WTC11 (cell line): Measurements from ENCODE around the gene SOX6. TPM values are rescaled to one million over a fixed set of nuclear protein-coding genes. Genes with fewer than 3 reads are reported as not detected.

Source experiments
- ATAC-seq: fragments of 200-7000 bp; cut with Tn5 transposase; 2 replicates; pipeline ENCODE4 v1.10.0; 2021; ENCODE audit warnings: mild to moderate bottlenecking, moderate library complexity
- CTCF ChIA-PET: fragments of 300-600 bp; sonication (Branson Sonifier 250); formaldehyde crosslinking; loops from one replicate; lab custom pipeline; 2021; ENCODE audit warnings: antibody characterized with exemption; lab: Charles Lee
- POLR2A ChIA-PET: fragments of 350-600 bp; sonication (Branson Sonifier 250); formaldehyde crosslinking; loops from one replicate; lab custom pipeline; 2021; ENCODE audit warnings: antibody characterized with exemption; lab: Charles Lee
- DNase-seq: peaks from one replicate; pipeline ENCODE4 v3.0.0; 2021; ENCODE audit warnings: low spot score
- H3K27ac Mint-ChIP-seq: 2 replicates; pipeline ENCODE4 v1.8.0; 2021; ENCODE audit warnings: mixed read lengths
- H3K27me3 Mint-ChIP-seq: 2 replicates; pipeline ENCODE4 v1.8.0; 2021; ENCODE audit warnings: low read depth, mild to moderate bottlenecking, moderate library complexity, mixed read lengths
- H3K36me3 Mint-ChIP-seq: 2 replicates; pipeline ENCODE4 v1.8.0; 2021; ENCODE audit warnings: mixed read lengths
- H3K4me1 Mint-ChIP-seq: 2 replicates; pipeline ENCODE4 v1.8.0; 2022; ENCODE audit warnings: mixed read lengths
- H3K4me3 Mint-ChIP-seq: 2 replicates; pipeline ENCODE4 v1.8.0; 2021; ENCODE audit warnings: mild to moderate bottlenecking, moderate library complexity, mixed read lengths
- H3K9me3 Mint-ChIP-seq: 2 replicates; pipeline ENCODE4 v1.8.0; 2021; ENCODE audit warnings: mixed read lengths
- FOXK1 ChIP-seq: sonication (generic); formaldehyde crosslinking; IDR thresholded peaks from 2 replicates; pipeline ENCODE4 v1.8.0; 2022; ENCODE audit warnings: mild to moderate bottlenecking, moderate library complexity, missing genetic modification reagents
- HMGA2 ChIP-seq: fragments of 250-450 bp; sonication (Bioruptor Pico); IDR thresholded peaks from 2 replicates; pipeline ENCODE4 v1.4.0; 2021; ENCODE audit warnings: mild to moderate bottlenecking, moderate library complexity
- JAZF1 ChIP-seq: fragments of 250-450 bp; sonication (Bioruptor Pico); IDR thresholded peaks from 2 replicates; pipeline ENCODE4 v1.9.0; 2021; ENCODE audit warnings: moderate library complexity, mild to moderate bottlenecking, inconsistent platforms
- JUN ChIP-seq: sonication (generic); formaldehyde crosslinking; IDR thresholded peaks from 2 replicates; pipeline ENCODE4 v1.8.0; 2023; ENCODE audit warnings: mild to moderate bottlenecking, missing genetic modification reagents
- MXD4 ChIP-seq: fragments of 250-450 bp; sonication (Bioruptor Pico); IDR thresholded peaks from 2 replicates; pipeline ENCODE4 v1.8.0; 2021; ENCODE audit warnings: mild to moderate bottlenecking, moderate library complexity, borderline replicate concordance
- NFE2L1 ChIP-seq: sonication (generic); formaldehyde crosslinking; IDR thresholded peaks from 2 replicates; pipeline ENCODE4 v1.8.1; 2023; ENCODE audit warnings: missing genetic modification reagents
- NR2C2 ChIP-seq: sonication (generic); formaldehyde crosslinking; IDR thresholded peaks from 2 replicates; pipeline ENCODE4 v1.8.0; 2022; ENCODE audit warnings: mild to moderate bottlenecking, missing genetic modification reagents
- OVOL2 ChIP-seq: fragments of 250-450 bp; sonication (Bioruptor Pico); IDR thresholded peaks from 2 replicates; pipeline ENCODE4 v1.9.0; 2021; ENCODE audit warnings: mild to moderate bottlenecking, borderline replicate concordance
- RORB ChIP-seq: fragments of 250-450 bp; sonication (Bioruptor Pico); IDR thresholded peaks from 2 replicates; pipeline ENCODE4 v1.9.0; 2021; ENCODE audit warnings: mild to moderate bottlenecking
- TP53 ChIP-seq: sonication (generic); formaldehyde crosslinking; IDR thresholded peaks from 2 replicates; pipeline ENCODE4 v1.8.1; 2023; ENCODE audit warnings: mild to moderate bottlenecking, missing genetic modification reagents
- ZNF219 ChIP-seq: sonication (generic); formaldehyde crosslinking; IDR thresholded peaks from 2 replicates; pipeline ENCODE4 v1.8.0; 2023; ENCODE audit warnings: missing genetic modification reagents, mild to moderate bottlenecking, borderline replicate concordance
- ZNF416 ChIP-seq: fragments of 250-450 bp; sonication (Bioruptor Pico); IDR thresholded peaks from 2 replicates; pipeline ENCODE4 v1.9.0; 2021; ENCODE audit warnings: mild to moderate bottlenecking, inconsistent platforms
- total RNA-seq: library from RNA; stranded (reverse); gene quantifications from 3 replicates; pipeline ENCODE4 v1.2.3, GENCODE V29; 2021
- TF ChIP-seq, protein P1 (sequence below): sonication (generic); formaldehyde crosslinking; conservative IDR thresholded peaks from 2 replicates; pipeline ENCODE4 v1.8.1; 2023; ENCODE audit warnings: mild to moderate bottlenecking, low read depth, missing genetic modification reagents, moderate library complexity
- TF ChIP-seq, protein P2 (sequence below): sonication (generic); formaldehyde crosslinking; conservative IDR thresholded peaks from 2 replicates; pipeline ENCODE4 v1.8.1; 2022; ENCODE audit warnings: mild to moderate bottlenecking, missing genetic modification reagents
- TF ChIP-seq, protein P3 (sequence below): fragments of 250-450 bp; sonication (Bioruptor Pico); IDR thresholded peaks from 2 replicates; pipeline ENCODE4 v1.8.0; 2021; ENCODE audit warnings: mild to moderate bottlenecking
- TF ChIP-seq, protein P4 (sequence below): fragments of 250-450 bp; sonication (Bioruptor Pico); IDR thresholded peaks from 2 replicates; pipeline ENCODE4 v1.9.0; 2021; ENCODE audit warnings: mild to moderate bottlenecking, borderline replicate concordance
- TF ChIP-seq, protein P5 (sequence below): sonication (generic); formaldehyde crosslinking; IDR thresholded peaks from 2 replicates; pipeline ENCODE4 v1.8.0; 2022; ENCODE audit warnings: mild to moderate bottlenecking, missing genetic modification reagents

SOX6 gene
- total RNA-seq, 1 experiment from 2014 or later, result 0.13 TPM

DNA sequence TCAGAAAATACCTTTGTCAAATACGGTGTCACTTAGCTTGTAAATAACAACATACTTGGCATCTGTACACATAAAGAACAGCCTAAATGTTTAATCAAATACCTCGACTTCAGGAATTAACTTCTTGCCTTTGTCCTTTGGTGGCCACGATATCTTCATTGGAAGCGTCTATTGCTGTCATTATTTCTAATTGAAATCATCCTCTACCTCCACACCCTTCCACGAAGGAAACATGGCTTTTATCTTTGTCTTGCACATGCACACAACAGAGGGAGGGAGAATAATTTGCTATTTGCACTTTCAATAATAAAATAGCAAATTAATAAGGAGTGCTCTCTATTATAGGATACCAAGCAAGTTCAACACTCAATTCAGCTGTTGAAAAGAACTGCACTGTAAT is 25.8 kb upstream of the SOX6 start:
- no peak overlapping the region for H3K27ac Mint-ChIP-seq
- H3K27me3 Mint-ChIP-seq, result peaks cover 22% of the 10 kb centered on the region
- no peaks in the 10 kb centered on the region for H3K9me3 Mint-ChIP-seq
- no peak overlapping the region for H3K4me3 Mint-ChIP-seq
- ChIA-PET CTCF (no interaction called here), POLR2A (no interaction called here)
- no peaks in the 10 kb centered on the region for H3K36me3 Mint-ChIP-seq
- no peaks in the 10 kb centered on the region for H3K4me1 Mint-ChIP-seq
- TF ChIP-seq, protein P1, sequence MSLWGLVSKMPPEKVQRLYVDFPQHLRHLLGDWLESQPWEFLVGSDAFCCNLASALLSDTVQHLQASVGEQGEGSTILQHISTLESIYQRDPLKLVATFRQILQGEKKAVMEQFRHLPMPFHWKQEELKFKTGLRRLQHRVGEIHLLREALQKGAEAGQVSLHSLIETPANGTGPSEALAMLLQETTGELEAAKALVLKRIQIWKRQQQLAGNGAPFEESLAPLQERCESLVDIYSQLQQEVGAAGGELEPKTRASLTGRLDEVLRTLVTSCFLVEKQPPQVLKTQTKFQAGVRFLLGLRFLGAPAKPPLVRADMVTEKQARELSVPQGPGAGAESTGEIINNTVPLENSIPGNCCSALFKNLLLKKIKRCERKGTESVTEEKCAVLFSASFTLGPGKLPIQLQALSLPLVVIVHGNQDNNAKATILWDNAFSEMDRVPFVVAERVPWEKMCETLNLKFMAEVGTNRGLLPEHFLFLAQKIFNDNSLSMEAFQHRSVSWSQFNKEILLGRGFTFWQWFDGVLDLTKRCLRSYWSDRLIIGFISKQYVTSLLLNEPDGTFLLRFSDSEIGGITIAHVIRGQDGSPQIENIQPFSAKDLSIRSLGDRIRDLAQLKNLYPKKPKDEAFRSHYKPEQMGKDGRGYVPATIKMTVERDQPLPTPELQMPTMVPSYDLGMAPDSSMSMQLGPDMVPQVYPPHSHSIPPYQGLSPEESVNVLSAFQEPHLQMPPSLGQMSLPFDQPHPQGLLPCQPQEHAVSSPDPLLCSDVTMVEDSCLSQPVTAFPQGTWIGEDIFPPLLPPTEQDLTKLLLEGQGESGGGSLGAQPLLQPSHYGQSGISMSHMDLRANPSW (CRISPR knock-in tag), result no peak
- TF ChIP-seq MXD4 (CRISPR knock-in tag) (no peak), NR2C2 (CRISPR knock-in tag) (no peak), ZNF416 (CRISPR knock-in tag) (no peak), JAZF1 (CRISPR knock-in tag) (no peak), NFE2L1 (CRISPR knock-in tag) (no peak), HMGA2 (no peak), RORB (CRISPR knock-in tag) (no peak), TP53 (no peak)
- TF ChIP-seq, protein P2, sequence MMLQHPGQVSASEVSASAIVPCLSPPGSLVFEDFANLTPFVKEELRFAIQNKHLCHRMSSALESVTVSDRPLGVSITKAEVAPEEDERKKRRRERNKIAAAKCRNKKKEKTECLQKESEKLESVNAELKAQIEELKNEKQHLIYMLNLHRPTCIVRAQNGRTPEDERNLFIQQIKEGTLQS (CRISPR knock-in tag), result no peak
- TF ChIP-seq, protein P3, sequence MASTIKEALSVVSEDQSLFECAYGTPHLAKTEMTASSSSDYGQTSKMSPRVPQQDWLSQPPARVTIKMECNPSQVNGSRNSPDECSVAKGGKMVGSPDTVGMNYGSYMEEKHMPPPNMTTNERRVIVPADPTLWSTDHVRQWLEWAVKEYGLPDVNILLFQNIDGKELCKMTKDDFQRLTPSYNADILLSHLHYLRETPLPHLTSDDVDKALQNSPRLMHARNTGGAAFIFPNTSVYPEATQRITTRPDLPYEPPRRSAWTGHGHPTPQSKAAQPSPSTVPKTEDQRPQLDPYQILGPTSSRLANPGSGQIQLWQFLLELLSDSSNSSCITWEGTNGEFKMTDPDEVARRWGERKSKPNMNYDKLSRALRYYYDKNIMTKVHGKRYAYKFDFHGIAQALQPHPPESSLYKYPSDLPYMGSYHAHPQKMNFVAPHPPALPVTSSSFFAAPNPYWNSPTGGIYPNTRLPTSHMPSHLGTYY (CRISPR knock-in tag), result no peak
- TF ChIP-seq, protein P4, sequence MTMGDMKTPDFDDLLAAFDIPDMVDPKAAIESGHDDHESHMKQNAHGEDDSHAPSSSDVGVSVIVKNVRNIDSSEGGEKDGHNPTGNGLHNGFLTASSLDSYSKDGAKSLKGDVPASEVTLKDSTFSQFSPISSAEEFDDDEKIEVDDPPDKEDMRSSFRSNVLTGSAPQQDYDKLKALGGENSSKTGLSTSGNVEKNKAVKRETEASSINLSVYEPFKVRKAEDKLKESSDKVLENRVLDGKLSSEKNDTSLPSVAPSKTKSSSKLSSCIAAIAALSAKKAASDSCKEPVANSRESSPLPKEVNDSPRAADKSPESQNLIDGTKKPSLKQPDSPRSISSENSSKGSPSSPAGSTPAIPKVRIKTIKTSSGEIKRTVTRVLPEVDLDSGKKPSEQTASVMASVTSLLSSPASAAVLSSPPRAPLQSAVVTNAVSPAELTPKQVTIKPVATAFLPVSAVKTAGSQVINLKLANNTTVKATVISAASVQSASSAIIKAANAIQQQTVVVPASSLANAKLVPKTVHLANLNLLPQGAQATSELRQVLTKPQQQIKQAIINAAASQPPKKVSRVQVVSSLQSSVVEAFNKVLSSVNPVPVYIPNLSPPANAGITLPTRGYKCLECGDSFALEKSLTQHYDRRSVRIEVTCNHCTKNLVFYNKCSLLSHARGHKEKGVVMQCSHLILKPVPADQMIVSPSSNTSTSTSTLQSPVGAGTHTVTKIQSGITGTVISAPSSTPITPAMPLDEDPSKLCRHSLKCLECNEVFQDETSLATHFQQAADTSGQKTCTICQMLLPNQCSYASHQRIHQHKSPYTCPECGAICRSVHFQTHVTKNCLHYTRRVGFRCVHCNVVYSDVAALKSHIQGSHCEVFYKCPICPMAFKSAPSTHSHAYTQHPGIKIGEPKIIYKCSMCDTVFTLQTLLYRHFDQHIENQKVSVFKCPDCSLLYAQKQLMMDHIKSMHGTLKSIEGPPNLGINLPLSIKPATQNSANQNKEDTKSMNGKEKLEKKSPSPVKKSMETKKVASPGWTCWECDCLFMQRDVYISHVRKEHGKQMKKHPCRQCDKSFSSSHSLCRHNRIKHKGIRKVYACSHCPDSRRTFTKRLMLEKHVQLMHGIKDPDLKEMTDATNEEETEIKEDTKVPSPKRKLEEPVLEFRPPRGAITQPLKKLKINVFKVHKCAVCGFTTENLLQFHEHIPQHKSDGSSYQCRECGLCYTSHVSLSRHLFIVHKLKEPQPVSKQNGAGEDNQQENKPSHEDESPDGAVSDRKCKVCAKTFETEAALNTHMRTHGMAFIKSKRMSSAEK (CRISPR knock-in tag), result no peak
- DNase-seq (no peak), ATAC-seq (no peak)

DNA sequence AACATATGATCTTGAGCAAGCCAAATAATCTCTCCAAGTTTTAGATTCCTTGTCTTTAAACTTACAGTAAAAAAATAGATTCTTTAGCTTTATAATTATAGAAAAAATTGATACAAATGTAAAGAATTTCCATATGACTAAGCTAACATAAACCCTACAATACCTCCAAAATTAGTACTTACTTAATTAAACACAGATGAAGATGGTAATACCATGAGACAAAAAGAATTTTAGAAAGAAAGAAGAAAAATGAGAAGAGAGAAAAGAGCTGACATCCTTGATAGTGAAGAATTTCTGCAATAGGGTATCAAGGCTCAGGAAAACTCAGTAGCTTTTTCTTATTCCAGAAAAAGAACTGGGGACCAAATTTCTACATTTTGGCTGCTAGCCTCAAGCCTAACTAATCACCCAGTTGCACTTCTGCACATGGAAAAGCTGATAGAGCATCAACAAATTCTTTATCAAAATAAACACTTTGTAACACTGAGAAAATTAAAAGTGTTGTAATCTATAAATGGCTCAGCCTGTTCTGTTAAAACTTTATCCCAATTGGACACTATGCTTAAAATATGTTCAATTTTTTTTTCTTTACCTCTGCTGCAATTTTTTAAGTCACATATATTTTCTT is 24.7 kb upstream of the SOX6 start:
- Mint-ChIP-seq H3K27ac (no peak overlapping the region), H3K36me3 (no peaks in the 10 kb centered on the region), H3K27me3 (peaks cover 25% of the 10 kb centered on the region), H3K4me3 (no peak overlapping the region)
- ChIA-PET CTCF (no interaction called here), POLR2A (no interaction called here)
- no peak for ATAC-seq
- TF ChIP-seq ZNF219 (CRISPR knock-in tag), result no peak
- TF ChIP-seq JUN (CRISPR knock-in tag), result no peak
- TF ChIP-seq OVOL2 (CRISPR knock-in tag), result no peak
- no peak for TF ChIP-seq ZNF416 (CRISPR knock-in tag)
- TF ChIP-seq, protein P3 (CRISPR knock-in tag), result no peak
- TF ChIP-seq, protein P5, sequence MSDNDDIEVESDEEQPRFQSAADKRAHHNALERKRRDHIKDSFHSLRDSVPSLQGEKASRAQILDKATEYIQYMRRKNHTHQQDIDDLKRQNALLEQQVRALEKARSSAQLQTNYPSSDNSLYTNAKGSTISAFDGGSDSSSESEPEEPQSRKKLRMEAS (CRISPR knock-in tag), result no peak
- no peak for TF ChIP-seq FOXK1 (CRISPR knock-in tag)
- TF ChIP-seq, protein P2 (CRISPR knock-in tag), result no peak
- TF ChIP-seq, all 79 proteins: peak for 0
- H3K9me3 Mint-ChIP-seq, result no peaks in the 10 kb centered on the region
- no peaks in the 10 kb centered on the region for H3K4me1 Mint-ChIP-seq
- no peak for DNase-seq
